GM12875 (cell line): Measurements from ENCODE around the gene TOMM5.

Experiments
- H3K4me3 ChIP-seq: one replicate; pipeline ENCODE4 v1.5.1; 2011; ENCODE audit warnings: low read depth, low read length, control low read depth
- CTCF ChIP-seq: IDR thresholded peaks from 2 replicates; pipeline ENCODE4 v1.5.1; 2011; ENCODE audit warnings: low read depth, mild to moderate bottlenecking, control low read depth, inconsistent platforms, low read length, moderate library complexity, borderline replicate concordance; ENCODE audit not compliant: insufficient read depth

The TOMM5 gene

GRCh38 chr9:37635808-37636207 lies 43.4 kb upstream of the TOMM5 start:
- TF ChIP-seq CTCF: no peak
- H3K4me3 ChIP-seq: no peak overlapping the region

- TF ChIP-seq CTCF: no peak
Measured at GRCh38 chr9:37632479-37632878, 40.1 kb upstream of the TOMM5 start.

GRCh38 chr9:37626708-37627292 lies 34.4 kb upstream of the TOMM5 start:
- H3K4me3 ChIP-seq: no peak overlapping the region
- no peak for TF ChIP-seq CTCF

More at GRCh38 chr9:37632479-37632878, 40.1 kb upstream of the TOMM5 start:
- no peak overlapping the region for H3K4me3 ChIP-seq

- no peak overlapping the region for H3K4me3 ChIP-seq
- TF ChIP-seq CTCF: no peak
Measured at GRCh38 chr9:37625758-37626147, 33.4 kb upstream of the TOMM5 start.

- H3K4me3 ChIP-seq: no peak overlapping the region
- no peak for TF ChIP-seq CTCF
Measured at GRCh38 chr9:37625036-37625757, 32.8 kb upstream of the TOMM5 start.

GRCh38 chr9:37624073-37624472 lies 31.7 kb upstream of the TOMM5 start:
- TF ChIP-seq CTCF: no peak
- no peak overlapping the region for H3K4me3 ChIP-seq

GRCh38 chr9:37623267-37623666 lies 30.9 kb upstream of the TOMM5 start:
- no peak for TF ChIP-seq CTCF
- H3K4me3 ChIP-seq: no peak overlapping the region
